HG02623 (cell line): ENCODE measurements around the gene ITFG1.
"Not testable (repeated sequence)": the region's sequence is repeated elsewhere in the genome, so short reads cannot be mapped to it uniquely, and the experiment has no call there.

Source experiments
- ATAC-seq: cut with Tn5 transposase; IDR thresholded peaks from one replicate; pipeline ENCODE4 v1.9.1; 2021; ENCODE audit warnings: moderate library complexity; ENCODE audit not compliant: unreplicated experiment

ITFG1 gene

GRCh38 chr16:47342055-47342454 lies 118.8 kb downstream of the ITFG1 start:
- no peak for ATAC-seq

- ATAC-seq: not testable (repeated sequence)
These were observed 130.3 kb downstream of the ITFG1 start for GRCh38 chr16:47330562-47330961.

GRCh38 chr16:47324309-47324708 lies 136.6 kb downstream of the ITFG1 start:
- ATAC-seq: not testable (repeated sequence)

DNA sequence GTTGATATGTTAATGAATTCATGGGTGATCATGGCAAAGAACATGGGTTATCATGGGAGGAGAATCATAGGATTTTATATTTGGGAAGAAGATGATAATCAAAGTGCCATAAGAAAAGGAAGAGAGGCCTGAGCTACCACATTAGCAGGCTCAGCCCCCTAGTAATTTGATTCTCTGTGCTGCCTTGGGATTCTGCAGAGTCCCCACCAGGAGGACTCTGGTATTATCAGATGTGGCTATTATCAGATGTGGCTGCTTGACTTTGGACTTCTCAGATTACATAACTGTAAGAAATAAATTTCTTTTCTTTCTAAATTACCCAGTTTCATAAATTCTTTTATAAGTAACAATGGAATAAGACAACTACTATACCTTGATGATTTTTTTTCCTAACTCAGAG lies 137.6 kb downstream of the ITFG1 start:
- no peak for ATAC-seq

DNA sequence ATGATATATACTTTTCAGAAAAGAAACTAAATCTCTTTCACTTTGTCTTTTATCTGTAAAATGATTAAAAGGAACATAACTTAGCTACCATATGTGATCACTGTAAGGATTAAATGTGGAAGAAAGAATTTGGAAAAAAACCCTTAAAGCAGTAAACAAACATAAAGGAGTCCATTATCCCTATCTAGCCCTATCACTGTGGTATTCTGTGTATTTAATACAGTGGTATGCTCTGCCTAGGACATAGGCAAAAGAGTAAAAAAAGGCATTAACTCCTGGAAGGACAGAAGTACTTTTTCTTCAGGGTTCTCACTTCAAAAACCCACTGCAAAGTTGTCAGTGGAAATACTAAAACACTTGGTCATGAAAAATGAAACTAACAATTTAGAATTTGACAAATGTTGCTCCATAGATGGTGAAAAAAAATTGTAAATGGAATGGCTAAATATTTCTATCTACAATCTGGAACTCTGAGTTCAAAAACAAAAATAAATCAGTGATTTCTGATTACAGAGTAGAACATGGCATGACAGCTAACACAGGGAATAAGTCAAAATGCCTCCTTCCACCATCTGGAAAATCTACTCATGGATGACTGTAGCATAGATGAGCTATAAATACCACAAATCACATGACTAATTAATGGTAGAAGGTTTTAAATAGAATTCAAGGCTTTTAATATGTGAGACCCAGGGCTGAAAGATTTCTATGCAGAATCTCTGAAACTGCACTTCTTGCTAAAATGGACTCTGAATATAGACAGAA lies 140.1 kb downstream of the ITFG1 start:
- no peak for ATAC-seq

DNA sequence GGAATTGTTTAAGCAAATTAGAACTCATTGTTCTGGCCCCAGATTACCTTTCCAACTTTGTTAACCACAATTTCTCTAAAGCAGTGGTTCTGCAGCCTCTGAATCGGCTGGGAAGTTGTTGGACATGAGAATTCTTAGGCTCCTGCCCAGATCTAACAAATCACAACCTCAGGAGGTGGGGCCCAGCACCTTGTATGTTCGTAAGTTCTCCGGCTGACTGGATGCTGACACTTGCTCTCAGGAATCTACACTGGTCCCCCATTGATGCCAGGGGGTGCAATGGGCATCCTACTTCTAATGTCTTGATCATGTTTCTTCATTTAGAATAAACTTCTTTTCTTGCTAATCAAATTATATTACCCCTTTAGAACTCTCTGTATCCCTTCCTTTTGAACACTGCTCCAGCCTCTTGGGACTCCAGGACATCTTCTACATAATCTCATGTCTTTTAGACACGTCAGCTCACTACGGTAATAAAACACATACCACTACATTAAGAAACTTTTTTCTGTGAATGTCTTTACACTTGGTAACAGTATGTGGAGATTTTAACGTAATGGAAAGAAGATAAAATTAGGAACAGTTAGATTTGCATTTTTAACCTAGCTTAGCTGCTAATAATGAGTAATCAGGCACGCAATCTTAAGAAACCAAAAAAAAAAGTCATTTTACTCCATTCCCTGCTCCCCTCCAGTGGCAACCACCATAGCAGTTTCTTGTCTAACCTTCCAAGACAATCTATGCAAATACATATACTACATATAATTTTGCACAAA lies 143.2 kb downstream of the ITFG1 start:
- no peak for ATAC-seq

GRCh38 chr16:47316442-47317015 lies 144.3 kb downstream of the ITFG1 start:
- no peak for ATAC-seq

DNA sequence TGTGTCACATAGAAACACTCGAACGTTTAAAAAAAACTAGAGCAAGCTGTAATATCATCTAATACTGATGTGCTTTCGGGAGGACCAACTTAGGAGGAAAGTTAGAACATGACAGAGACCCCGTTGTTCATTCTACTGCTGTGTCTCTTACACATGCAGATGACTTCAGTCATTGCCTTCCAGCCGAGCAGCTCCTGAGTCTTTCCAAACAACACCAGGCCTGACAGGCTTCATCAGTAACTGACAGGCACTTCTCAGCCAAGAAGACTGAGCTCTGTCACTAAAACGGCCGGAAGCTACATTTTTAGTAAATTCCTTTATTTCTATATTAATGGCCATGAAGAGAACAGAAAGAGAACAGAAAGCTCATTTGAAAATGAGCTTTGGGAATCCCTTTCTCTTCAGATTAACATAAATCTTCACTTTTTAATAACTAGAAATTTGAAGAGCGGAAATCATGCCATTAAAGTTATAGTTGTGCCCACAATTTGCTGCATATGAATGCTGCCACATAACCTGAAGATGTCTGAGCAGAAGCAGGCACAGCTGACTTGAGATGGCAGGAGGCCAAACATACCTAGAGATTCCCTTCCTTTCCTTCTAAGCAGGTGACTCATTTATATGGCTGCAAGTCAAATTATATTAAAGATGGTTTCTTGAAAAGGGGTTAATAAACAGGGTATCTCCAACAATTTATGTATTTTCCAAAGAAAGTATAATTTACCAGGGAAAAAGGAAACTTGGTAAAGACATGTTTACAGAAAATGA lies 148.9 kb downstream of the ITFG1 start:
- no peak for ATAC-seq

DNA sequence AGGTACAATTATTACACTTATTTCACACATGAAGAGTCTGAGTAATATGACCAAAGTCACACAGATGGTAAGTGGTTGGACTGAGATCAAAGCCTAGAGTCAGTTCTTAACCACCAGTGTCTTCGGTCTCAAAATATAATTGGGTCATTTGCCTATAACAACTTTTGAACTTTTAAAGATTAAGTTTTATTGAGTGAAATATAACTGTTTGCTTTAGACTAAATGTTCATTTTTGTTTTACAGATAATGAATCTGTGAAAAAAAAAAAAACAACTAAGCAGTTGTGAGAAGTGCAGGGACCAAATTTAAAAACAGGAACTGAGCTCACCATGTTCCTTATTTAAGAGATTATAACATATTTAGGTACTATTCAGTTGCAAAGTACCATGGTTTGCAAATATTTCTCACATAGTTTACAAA lies 150.1 kb downstream of the ITFG1 start:
- no peak for ATAC-seq

DNA sequence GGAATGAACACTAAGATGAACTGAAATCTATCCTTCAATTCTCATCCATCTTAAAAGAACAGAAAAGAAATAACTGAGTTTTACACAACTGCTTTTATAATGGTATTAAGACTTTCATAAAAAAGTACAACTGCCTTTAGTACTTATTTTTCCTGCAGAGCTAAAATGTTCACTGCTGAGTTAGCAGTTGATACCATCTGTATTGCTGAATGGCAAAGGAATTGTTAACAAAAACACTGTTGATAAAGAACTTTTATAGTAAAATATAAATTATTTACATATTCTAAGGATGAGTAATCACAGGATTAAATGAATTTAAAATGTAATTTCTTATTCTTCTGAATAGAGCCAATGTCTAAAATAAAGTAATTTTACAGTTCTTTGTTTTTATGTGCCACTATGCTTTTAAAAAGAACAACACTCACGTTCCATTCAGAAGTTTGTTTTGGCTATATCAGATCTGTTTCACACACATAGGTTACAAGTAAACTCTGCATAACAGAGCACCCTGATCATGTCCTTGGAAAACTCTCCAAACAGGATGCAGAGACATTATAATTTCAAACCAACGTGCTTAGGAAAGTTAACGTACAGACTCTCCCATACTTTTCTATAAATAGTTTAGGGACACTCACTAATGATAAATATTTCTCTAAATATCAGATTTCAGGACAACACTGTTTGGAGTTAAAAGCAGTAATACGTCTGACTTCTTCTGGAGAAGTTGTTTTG lies 151.1 kb downstream of the ITFG1 start:
- ATAC-seq: no peak

GRCh38 chr16:47308601-47309000 lies 152.3 kb downstream of the ITFG1 start:
- no peak for ATAC-seq

DNA sequence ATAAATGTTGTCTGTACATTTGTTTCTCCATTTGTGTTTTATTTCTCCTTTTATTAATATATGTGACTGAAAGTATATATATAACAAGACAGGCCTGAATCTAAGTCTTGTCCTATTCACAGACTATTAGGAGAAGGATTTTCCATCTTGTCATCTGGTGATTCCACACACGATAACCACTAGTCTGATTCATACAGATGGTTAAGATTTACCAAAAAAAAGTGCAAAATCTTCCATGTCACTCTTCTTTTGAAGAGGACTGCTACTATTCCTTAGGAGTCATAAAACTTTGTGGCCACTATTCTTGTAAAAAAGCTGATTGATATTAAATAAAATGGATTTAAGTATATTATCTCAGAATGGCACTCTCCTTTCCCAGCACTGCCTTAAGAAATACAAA lies 156.3 kb downstream of the ITFG1 start:
- no peak for ATAC-seq

DNA sequence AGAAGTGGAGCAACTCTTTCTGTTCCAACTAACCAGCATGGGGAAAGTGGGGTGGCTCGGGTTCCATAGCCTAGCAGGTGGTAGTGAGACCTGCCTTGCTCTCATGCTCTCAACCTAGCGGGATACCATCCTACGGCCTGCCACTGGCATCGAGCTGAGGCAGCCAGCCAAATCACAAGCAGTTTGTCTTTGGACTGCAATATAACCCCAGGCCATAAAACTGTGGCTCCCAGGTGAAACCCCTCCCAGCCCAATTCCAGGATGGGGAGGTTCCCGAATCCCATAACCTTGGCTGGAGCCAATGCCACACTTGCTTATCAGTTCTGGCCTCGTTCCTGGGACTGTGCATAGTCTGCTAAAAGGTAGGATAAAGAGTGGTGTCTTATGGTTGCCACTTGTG lies 161.3 kb downstream of the ITFG1 start:
- ATAC-seq: no peak

- no peak for ATAC-seq
These were observed 175.9 kb downstream of the ITFG1 start for GRCh38 chr16:47284999-47285398.

DNA sequence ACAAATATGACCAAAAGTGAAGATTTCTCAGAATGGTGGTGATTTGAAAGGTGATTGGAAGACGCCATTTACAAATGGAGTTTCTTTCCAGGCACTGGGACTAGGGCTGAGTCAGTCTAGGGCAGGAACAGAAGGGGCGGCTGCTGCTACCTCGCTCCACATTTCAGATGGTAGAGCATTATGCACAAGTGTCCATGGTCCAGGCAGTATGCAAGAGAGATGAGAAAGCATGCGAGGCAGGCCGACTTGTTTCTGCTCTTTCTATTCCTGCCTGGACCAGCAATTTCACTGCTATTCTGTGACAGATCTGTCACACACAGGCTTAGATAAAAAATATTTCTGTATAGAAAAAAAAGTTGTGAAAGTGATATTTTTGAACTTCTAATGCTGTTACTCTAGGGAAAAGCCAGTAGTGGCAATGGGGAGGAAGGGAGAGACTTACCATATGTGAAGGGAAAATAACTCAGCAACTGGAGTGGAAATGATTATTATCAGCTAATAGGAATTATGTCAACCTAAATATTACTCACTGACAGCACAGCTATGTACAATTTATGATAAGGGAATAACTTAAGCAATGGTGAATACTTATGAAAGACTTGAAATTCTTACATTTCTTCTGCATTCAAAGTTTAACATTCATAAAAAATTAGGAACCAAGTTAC lies 182.4 kb downstream of the ITFG1 start:
- no peak for ATAC-seq

GRCh38 chr16:47276522-47276921 lies 184.3 kb downstream of the ITFG1 start:
- ATAC-seq: no peak

DNA sequence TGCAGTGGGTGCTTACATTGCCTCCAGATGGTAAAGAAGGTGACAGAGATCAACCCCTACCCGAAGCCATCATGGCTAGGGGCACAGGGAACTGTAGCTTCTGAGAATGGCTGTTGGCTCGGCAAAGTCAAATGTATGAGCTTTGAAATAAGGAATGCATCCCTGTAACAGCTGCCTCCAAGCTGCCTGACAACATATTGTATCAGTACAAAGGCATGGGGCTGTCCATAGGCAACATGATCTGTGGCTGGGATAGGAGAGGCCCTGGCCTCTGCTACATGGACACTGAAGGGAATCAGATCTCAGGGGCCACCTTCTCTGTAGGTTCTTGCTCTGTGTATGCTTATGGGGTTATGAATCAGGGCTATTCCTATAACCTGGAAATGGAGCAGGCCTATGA lies 197.9 kb downstream of the ITFG1 start:
- ATAC-seq: no peak

GRCh38 chr16:47260503-47260902 lies 200.4 kb downstream of the ITFG1 start:
- ATAC-seq: no peak

- no peak for ATAC-seq
These were observed 201.9 kb downstream of the ITFG1 start for GRCh38 chr16:47258874-47259461.

DNA sequence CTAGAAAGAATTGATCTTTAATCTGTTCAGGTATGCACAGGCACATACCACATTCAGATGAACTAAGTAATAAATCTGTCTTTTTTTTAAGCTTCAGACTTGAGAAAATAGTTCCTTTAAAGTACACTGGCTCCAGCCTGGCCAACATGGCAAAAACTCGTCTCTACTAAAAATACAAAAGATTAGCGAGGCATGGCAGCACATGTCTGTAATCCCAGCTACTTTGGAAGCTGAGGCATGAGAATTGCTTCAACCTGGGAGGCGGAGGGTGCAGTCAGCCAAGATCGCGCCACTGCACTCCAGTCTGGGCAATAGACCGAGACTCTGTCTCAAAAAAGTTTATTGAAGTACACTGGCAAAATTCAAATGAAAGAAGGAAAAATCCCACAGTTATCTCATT lies 206.1 kb downstream of the ITFG1 start:
- no peak for ATAC-seq
